Activated CD4-positive, alpha-beta T cell treated with anti-CD3 and anti-CD28 coated beads for 36 hours (primary cell): Measurements from ENCODE around the gene TNFAIP8L3. TPM values are rescaled to one million over a fixed set of nuclear protein-coding genes. Genes with fewer than 3 reads are reported as not detected.

ENCODE experiments used
- ATAC-seq: fragments of 200-7000 bp; cut with Tn5 transposase; one replicate; pipeline ENCODE4 v1.10.0; 2021; ENCODE audit warnings: mild to moderate bottlenecking, moderate library complexity
- CTCF ChIA-PET: fragments of 350-600 bp; sonication (Branson Sonifier 250); formaldehyde crosslinking; loops from one replicate; lab custom pipeline; 2021; ENCODE audit warnings: antibody characterized with exemption; lab: Charles Lee
- POLR2A ChIA-PET: fragments of 350-600 bp; sonication (Branson Sonifier 250); formaldehyde crosslinking; loops from one replicate; lab custom pipeline; 2021; ENCODE audit warnings: antibody characterized with exemption, inconsistent platforms; lab: Charles Lee
- DNase-seq: peaks from one replicate; pipeline ENCODE4 v3.0.0-alpha.2; 2020
- H3K27ac Mint-ChIP-seq: one replicate; pipeline ENCODE4 v1.8.0; 2021; ENCODE audit warnings: mixed read lengths
- H3K27me3 Mint-ChIP-seq: one replicate; pipeline ENCODE4 v1.8.0; 2021; ENCODE audit warnings: mixed read lengths
- H3K36me3 Mint-ChIP-seq: one replicate; pipeline ENCODE4 v1.8.0; 2021; ENCODE audit warnings: low read depth, mixed read lengths
- H3K4me1 Mint-ChIP-seq: one replicate; pipeline ENCODE4 v1.8.0; 2021; ENCODE audit warnings: mixed read lengths
- H3K4me3 Mint-ChIP-seq: one replicate; pipeline ENCODE4 v1.8.0; 2021; ENCODE audit warnings: mild to moderate bottlenecking, moderate library complexity, mixed read lengths
- H3K9me3 Mint-ChIP-seq: one replicate; pipeline ENCODE4 v1.8.0; 2021; ENCODE audit warnings: low read depth, mixed read lengths
- intact Hi-C, 2 experiments: fragments of 100-400 bp; cut with DNase I in 1 of 2; cut with micrococcal nuclease in 1 of 2; formaldehyde crosslinking; loops; one replicate each; pipeline versions ENCODE4 v1.14.2 to v1.15.1; 2022 to 2024; cut with DNase I, micrococcal nuclease
- total RNA-seq, 2 experiments: library from RNA; stranded (reverse); gene quantifications; one replicate each; pipeline ENCODE4 v1.2.3, GENCODE V29; 2021

The TNFAIP8L3 gene
- total RNA-seq, 2 experiments from 2014 or later = not detected

- ChIA-PET CTCF (interaction anchor here (0.7 to 0.9 kb wide), 2 partner anchors 26 to 32 kb away, joined by 3 read pairs; no protein-coding TSS in a partner anchor), POLR2A (no interaction called here)
- no peak for DNase-seq
- Mint-ChIP-seq H3K27me3 (peaks cover 29% of the 10 kb centered on the region), H3K4me1 (no peaks in the 10 kb centered on the region), H3K4me3 (no peak overlapping the region), H3K36me3 (no peaks in the 10 kb centered on the region), H3K27ac (no peak overlapping the region), H3K9me3 (no peaks in the 10 kb centered on the region)
- intact Hi-C loops = no loop called here
- no peak for ATAC-seq
Measured at GRCh38 chr15:51087513-51087912, 7.2 kb downstream of the TNFAIP8L3 start.

GRCh38 chr15:51086409-51086808, 8.3 kb downstream of the TNFAIP8L3 start:
- intact Hi-C loops = no loop called here
- no peak for DNase-seq
- Mint-ChIP-seq H3K27ac (no peak overlapping the region), H3K4me3 (no peak overlapping the region), H3K27me3 (peaks cover 20% of the 10 kb centered on the region), H3K9me3 (no peaks in the 10 kb centered on the region), H3K4me1 (no peaks in the 10 kb centered on the region), H3K36me3 (no peaks in the 10 kb centered on the region)
- ChIA-PET POLR2A (no interaction called here), CTCF (interaction anchor here (0.6 to 1.0 kb wide), 3 partner anchors 13 to 31 kb away, joined by 3 read pairs; no protein-coding TSS in a partner anchor)
- no peak for ATAC-seq

GRCh38 chr15:51085764-51086163, 8.9 kb downstream of the TNFAIP8L3 start:
- intact Hi-C loops = no loop called here
- DNase-seq (no peak), ATAC-seq (no peak)
- H3K27me3 Mint-ChIP-seq = peaks cover 16% of the 10 kb centered on the region
- H3K4me3 Mint-ChIP-seq = no peak overlapping the region
- no peak overlapping the region for H3K27ac Mint-ChIP-seq
- H3K4me1 Mint-ChIP-seq = no peaks in the 10 kb centered on the region
- ChIA-PET CTCF (interaction anchor here (0.6 to 1.2 kb wide), 4 partner anchors 8 to 18 kb away, joined by 3 to 7 read pairs (median 4); no protein-coding TSS in a partner anchor), POLR2A (no interaction called here)
- no peaks in the 10 kb centered on the region for H3K9me3 Mint-ChIP-seq
- H3K36me3 Mint-ChIP-seq = no peaks in the 10 kb centered on the region

GRCh38 chr15:51083641-51084166, 11.0 kb downstream of the TNFAIP8L3 start:
- ChIA-PET POLR2A (no interaction called here), CTCF (no interaction called here)
- DNase-seq (no peak), ATAC-seq (no peak)
- Mint-ChIP-seq H3K27me3 (peaks cover 1% of the 10 kb centered on the region), H3K4me1 (no peaks in the 10 kb centered on the region), H3K4me3 (no peak overlapping the region), H3K36me3 (no peaks in the 10 kb centered on the region), H3K27ac (no peak overlapping the region), H3K9me3 (no peaks in the 10 kb centered on the region)
- intact Hi-C loops = no loop called here

DNA sequence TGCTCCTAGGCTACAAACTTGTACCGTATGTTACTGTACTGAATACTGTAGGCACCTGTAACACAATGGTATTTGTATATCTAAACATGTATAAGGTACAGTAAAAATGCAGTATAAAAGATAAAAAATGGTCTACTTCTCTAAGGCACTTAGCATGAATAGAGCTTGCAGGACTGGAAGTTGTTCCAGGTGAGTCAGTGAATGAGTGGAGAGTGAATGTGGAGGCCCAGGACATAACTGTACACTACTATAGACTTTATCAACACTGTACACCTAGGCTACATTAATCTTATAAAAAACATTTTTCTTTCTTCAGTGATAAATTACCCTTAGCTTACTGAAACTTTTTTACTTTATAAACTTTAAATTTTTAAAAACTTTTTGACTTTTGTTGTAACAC, 12.5 kb downstream of the TNFAIP8L3 start:
- Mint-ChIP-seq H3K4me3 (no peak overlapping the region), H3K4me1 (peaks cover 10% of the 10 kb centered on the region), H3K27ac (no peak overlapping the region), H3K9me3 (no peaks in the 10 kb centered on the region), H3K27me3 (peaks cover 5% of the 10 kb centered on the region), H3K36me3 (no peaks in the 10 kb centered on the region)
- ChIA-PET POLR2A (no interaction called here), CTCF (no interaction called here)
- intact Hi-C loops = no loop called here
- DNase-seq = no peak
- no peak for ATAC-seq

DNA sequence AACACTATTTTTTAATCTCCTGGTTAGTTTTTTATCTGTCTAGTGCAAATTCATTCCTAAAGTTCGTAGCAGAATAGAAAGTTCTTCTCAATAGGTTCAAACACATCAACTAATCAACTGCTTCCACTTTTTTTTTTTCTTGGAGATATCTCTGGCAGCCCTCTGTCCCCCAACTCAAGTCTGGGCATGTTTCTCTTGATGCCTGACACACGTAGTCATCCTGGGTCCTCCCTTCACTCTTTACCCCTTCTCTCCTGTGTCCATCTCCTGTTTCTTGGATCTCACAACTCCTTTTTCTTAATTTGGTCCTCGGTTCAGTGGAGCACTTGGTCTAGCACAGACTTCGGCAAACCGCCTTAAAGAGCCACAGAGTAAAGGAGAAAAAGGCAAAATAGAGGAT, 14.4 kb downstream of the TNFAIP8L3 start:
- no peak overlapping the region for H3K4me3 Mint-ChIP-seq
- POLR2A ChIA-PET = no interaction called here
- intact Hi-C loops = no loop called here
- H3K36me3 Mint-ChIP-seq = no peaks in the 10 kb centered on the region
- H3K27ac Mint-ChIP-seq = no peak overlapping the region
- DNase-seq = no peak
- H3K27me3 Mint-ChIP-seq = peaks cover 8% of the 10 kb centered on the region
- CTCF ChIA-PET = interaction anchor here (0.6 to 0.9 kb wide), 2 partner anchors 9 to 820 kb away, joined by 3 read pairs; no protein-coding TSS in a partner anchor
- ATAC-seq = no peak
- peaks cover 19% of the 10 kb centered on the region for H3K4me1 Mint-ChIP-seq
- no peaks in the 10 kb centered on the region for H3K9me3 Mint-ChIP-seq

DNA sequence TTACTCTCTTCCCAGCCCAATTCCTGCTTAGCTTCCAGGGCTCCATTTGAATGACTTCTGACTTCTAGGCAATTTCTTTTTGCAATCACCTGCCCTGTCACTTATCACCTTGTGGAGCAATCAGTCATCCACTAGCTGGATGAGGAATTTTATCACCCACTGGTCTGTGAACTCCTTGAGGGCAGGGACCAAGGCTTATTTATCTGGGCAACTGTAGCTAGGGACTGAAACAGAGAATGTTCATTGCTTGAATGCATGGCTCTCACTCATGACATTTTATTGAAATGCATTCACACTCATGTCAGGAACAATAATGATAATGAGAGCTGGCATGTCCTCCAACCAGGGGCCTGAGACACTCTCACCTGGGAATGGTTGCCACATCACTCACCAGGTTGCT, 15.5 kb downstream of the TNFAIP8L3 start:
- DNase-seq (no peak), ATAC-seq (no peak)
- ChIA-PET POLR2A (no interaction called here), CTCF (interaction anchor here (0.7 kb wide), 1 partner anchor 13 kb away, joined by 3 read pairs; no protein-coding TSS in a partner anchor)
- Mint-ChIP-seq H3K36me3 (no peaks in the 10 kb centered on the region), H3K9me3 (no peaks in the 10 kb centered on the region), H3K27ac (no peak overlapping the region), H3K4me3 (no peak overlapping the region), H3K27me3 (peaks cover 8% of the 10 kb centered on the region), H3K4me1 (peaks cover 19% of the 10 kb centered on the region)
- intact Hi-C loops = no loop called here

- intact Hi-C loops = loop anchor here in 1 of 2 experiments (1.0 to 2.0 kb wide), 2 partner anchors 170 to 391 kb away; partner anchors contain the start of gene TRPM7
- no peaks in the 10 kb centered on the region for H3K36me3 Mint-ChIP-seq
- CTCF ChIA-PET = no interaction called here
- H3K27ac Mint-ChIP-seq = peak overlapping the region; percentile 65
- ATAC-seq (peak; percentile 94), DNase-seq (peak; percentile 88)
- H3K4me1 Mint-ChIP-seq = peaks cover 19% of the 10 kb centered on the region
- peak overlapping the region; percentile 48 for H3K4me3 Mint-ChIP-seq
- POLR2A ChIA-PET = interaction anchor here (0.6 kb wide), 1 partner anchor 691 kb away, joined by 3 read pairs; no protein-coding TSS in a partner anchor
- H3K9me3 Mint-ChIP-seq = no peaks in the 10 kb centered on the region
- H3K27me3 Mint-ChIP-seq = peaks cover 8% of the 10 kb centered on the region
Measured at GRCh38 chr15:51077221-51078153, 17.2 kb downstream of the TNFAIP8L3 start.

GRCh38 chr15:51076524-51077220, 18.0 kb downstream of the TNFAIP8L3 start:
- ATAC-seq (no peak), DNase-seq (no peak)
- ChIA-PET POLR2A (no interaction called here), CTCF (interaction anchor here (1.3 to 1.4 kb wide), 2 partner anchors 9 to 86 kb away, joined by 3 to 7 read pairs; no protein-coding TSS in a partner anchor)
- H3K4me3 Mint-ChIP-seq = peak overlapping the region; percentile 48
- peaks cover 19% of the 10 kb centered on the region for H3K4me1 Mint-ChIP-seq
- intact Hi-C loops = loop anchor here in 1 of 2 experiments (1.0 to 2.0 kb wide), 2 partner anchors 169 to 390 kb away; partner anchors contain the start of gene TRPM7
- no peaks in the 10 kb centered on the region for H3K36me3 Mint-ChIP-seq
- H3K27me3 Mint-ChIP-seq = peaks cover 8% of the 10 kb centered on the region
- no peaks in the 10 kb centered on the region for H3K9me3 Mint-ChIP-seq
- peak overlapping the region; percentile 65 for H3K27ac Mint-ChIP-seq

DNA sequence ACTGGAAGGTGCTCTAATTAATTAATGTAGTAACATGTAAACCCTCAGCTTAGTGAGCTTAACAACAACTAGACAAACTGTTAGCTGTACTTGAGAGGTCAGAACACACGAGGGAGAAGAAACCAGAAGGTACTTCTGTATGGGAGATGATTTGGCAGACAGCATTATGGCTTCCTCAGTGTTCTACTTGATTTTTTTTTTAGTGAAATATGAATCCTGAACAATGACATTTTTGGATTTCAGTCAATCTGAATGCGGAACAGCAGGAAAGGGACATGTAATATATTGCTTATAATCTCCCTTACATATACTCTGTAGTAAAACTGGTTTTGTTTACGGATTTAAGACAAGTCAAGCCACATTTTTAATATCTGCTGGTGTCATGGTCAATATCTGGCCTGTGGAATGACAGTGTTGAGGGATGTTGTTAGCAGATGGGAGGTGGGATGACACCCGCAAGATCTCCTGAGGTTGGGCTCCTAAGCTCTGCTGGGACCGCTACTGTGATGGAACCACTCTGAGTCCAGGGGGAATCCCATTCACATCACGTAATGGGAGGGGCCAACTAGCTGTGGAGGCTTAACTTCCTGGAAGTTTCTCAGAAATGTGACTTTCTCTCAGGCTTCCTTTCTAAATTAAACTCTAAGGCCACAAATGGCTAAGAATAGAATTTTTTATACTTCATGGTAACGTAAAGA, 18.7 kb downstream of the TNFAIP8L3 start:
- Mint-ChIP-seq H3K27ac (no peak overlapping the region), H3K4me1 (peaks cover 21% of the 10 kb centered on the region), H3K27me3 (peaks cover 8% of the 10 kb centered on the region), H3K36me3 (no peaks in the 10 kb centered on the region), H3K4me3 (no peak overlapping the region), H3K9me3 (no peaks in the 10 kb centered on the region)
- DNase-seq = peak; percentile 54
- CTCF ChIA-PET = interaction anchor here (0.6 to 1.4 kb wide), 4 partner anchors 9 to 964 kb away, joined by 3 to 7 read pairs (median 3); no protein-coding TSS in a partner anchor
- POLR2A ChIA-PET = no interaction called here
- peak; percentile 57 for ATAC-seq
- intact Hi-C loops = loop anchor here in 1 of 2 experiments (2.0 kb wide), 1 partner anchor 389 kb away; the partner anchor contains the start of gene TRPM7
